ENCODE measurements around the gene GAR1. TPM values are rescaled to one million over a fixed set of nuclear protein-coding genes. Genes with fewer than 3 reads are reported as not detected.

Gene GAR1
- total RNA-seq, 1 experiment from 2014 or later = 15.9 TPM

DNA sequence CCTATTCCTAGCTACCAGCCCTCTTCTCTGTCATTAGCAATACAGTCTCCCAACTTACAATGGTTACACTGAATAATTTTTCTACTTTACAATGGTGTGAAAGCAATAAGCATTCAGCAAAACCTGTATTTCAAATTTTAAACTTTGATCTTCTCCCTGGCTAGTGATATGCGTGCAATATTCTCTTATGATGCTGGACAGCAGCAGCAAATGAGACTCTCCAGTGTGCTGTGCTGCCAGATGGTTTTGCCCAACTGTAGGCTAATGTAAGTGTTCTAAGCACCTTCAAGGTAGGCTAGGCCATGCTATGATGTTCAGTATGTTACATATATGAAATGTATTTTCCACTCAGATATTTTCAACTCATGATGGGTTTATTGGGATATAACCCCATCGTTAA lies 5.9 kb upstream of the GAR1 start:
- Histone ChIP-seq H3K27ac (ENCODE audit: low read length) (no peak overlapping the region), H4K20me1 (ENCODE audit: low read length) (no peaks in the 10 kb centered on the region), H3K36me3 (ENCODE audit: low read depth, low read length) (no peaks in the 10 kb centered on the region), H3K9me2 (replicated peaks; ENCODE audit: low read length) (no peaks in the 10 kb centered on the region), H3K79me2 (ENCODE audit: low read length) (no peaks in the 10 kb centered on the region), H3K4me2 (ENCODE audit: low read length) (no peak overlapping the region), H3K4me3 (ENCODE audit: low read length) (no peak overlapping the region), H2AFZ (ENCODE audit: low read length) (no peak overlapping the region), H3K27me3 (ENCODE audit: low read length) (no peaks in the 10 kb centered on the region), H3F3A (ENCODE audit: low read length, unreplicated experiment) (no peaks in the 10 kb centered on the region), H3K4me1 (ENCODE audit: insufficient read depth, low read length) (no peaks in the 10 kb centered on the region), H3K9ac (ENCODE audit: low read length) (no peak overlapping the region), H3K9me3 (ENCODE audit: low read length) (no peaks in the 10 kb centered on the region)
- ChIA-PET CTCF (no interaction called here), POLR2A (ENCODE audit: unreplicated experiment) (no interaction called here)
- DNase-seq (no peak), ATAC-seq (no peak)
- BruUV-seq (replicated peaks) = no TSS peak
- TF ChIP-seq, protein P1, sequence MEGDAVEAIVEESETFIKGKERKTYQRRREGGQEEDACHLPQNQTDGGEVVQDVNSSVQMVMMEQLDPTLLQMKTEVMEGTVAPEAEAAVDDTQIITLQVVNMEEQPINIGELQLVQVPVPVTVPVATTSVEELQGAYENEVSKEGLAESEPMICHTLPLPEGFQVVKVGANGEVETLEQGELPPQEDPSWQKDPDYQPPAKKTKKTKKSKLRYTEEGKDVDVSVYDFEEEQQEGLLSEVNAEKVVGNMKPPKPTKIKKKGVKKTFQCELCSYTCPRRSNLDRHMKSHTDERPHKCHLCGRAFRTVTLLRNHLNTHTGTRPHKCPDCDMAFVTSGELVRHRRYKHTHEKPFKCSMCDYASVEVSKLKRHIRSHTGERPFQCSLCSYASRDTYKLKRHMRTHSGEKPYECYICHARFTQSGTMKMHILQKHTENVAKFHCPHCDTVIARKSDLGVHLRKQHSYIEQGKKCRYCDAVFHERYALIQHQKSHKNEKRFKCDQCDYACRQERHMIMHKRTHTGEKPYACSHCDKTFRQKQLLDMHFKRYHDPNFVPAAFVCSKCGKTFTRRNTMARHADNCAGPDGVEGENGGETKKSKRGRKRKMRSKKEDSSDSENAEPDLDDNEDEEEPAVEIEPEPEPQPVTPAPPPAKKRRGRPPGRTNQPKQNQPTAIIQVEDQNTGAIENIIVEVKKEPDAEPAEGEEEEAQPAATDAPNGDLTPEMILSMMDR (conservative IDR thresholded peaks at IDR 0.05; ENCODE audit: low read depth, low read length) = no peak
- TF ChIP-seq EZH2 (IDR thresholded peaks at IDR 0.05; ENCODE audit: low read length, unreplicated experiment) (no peak), EZH2phosphoT487 (IDR thresholded peaks at IDR 0.05; ENCODE audit: borderline replicate concordance, low read length) (no peak)
- intact Hi-C loops (cut with micrococcal nuclease) = no loop called here

DNA sequence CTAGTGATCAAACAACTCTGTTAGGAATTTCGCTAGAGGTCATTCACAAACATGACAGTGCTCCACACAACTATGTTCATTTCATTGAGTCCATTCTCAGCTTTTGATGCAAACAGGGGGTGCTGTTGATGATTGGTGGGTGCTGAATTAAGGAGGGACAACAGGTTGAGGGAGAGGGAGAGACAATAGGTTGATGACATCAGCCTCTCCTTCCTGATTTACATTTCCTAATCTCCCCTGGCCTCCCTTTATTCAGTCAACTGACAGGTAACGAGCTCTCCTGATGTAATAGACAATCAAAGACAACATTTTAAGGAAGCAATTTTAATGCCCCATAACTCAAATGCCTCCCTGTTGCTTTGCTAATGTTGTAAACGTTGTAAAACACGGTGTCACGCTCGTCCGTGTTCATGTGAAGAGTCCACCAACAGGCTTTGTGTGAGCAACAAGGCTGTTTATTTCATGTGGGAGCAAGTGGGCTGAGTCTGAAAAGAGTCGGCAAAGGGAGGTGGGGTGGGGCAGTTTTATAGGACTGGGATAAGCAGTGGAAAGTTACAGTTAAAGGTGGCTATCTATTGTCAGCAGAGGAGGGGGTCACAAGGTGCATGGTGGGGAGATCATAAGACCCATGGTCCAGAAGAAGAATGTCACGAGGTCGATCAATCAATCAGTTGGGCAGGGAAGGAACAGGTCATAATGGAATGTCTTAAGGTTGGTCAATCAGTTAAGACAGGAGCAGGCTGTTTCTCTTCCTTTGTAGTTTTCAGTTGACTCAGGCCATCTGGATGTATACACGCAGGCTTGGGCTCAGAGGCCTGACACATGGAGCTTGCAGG lies 4.8 kb upstream of the GAR1 start:
- intact Hi-C loops (cut with micrococcal nuclease) = no loop called here
- no peaks in the 10 kb centered on the region for H3K9me2 ChIP-seq (replicated peaks; ENCODE audit: low read length)
- H3K4me2 ChIP-seq (ENCODE audit: low read length) = no peak overlapping the region
- no peaks in the 10 kb centered on the region for H3K4me1 ChIP-seq (ENCODE audit: insufficient read depth, low read length)
- no peaks in the 10 kb centered on the region for H3K9me3 ChIP-seq (ENCODE audit: low read length)
- no peak overlapping the region for H3K9ac ChIP-seq (ENCODE audit: low read length)
- TF ChIP-seq EZH2phosphoT487 (IDR thresholded peaks at IDR 0.05; ENCODE audit: borderline replicate concordance, low read length) = no peak
- TF ChIP-seq, protein P1 (conservative IDR thresholded peaks at IDR 0.05; ENCODE audit: low read depth, low read length) = no peak
- no peak for TF ChIP-seq EZH2 (IDR thresholded peaks at IDR 0.05; ENCODE audit: low read length, unreplicated experiment)
- no peak overlapping the region for H3K4me3 ChIP-seq (ENCODE audit: low read length)
- ATAC-seq (no peak), DNase-seq (no peak)
- H3K36me3 ChIP-seq (ENCODE audit: low read depth, low read length) = no peaks in the 10 kb centered on the region
- H3F3A ChIP-seq (ENCODE audit: low read length, unreplicated experiment) = no peaks in the 10 kb centered on the region
- BruUV-seq (replicated peaks) = no TSS peak
- H4K20me1 ChIP-seq (ENCODE audit: low read length) = no peaks in the 10 kb centered on the region
- ChIA-PET CTCF (no interaction called here), POLR2A (ENCODE audit: unreplicated experiment) (interaction anchor here (0.6 kb wide), 1 partner anchor 110 kb away, joined by 3 read pairs; no protein-coding TSS in a partner anchor)
- H2AFZ ChIP-seq (ENCODE audit: low read length) = no peak overlapping the region
- no peaks in the 10 kb centered on the region for H3K27me3 ChIP-seq (ENCODE audit: low read length)
- H3K27ac ChIP-seq (ENCODE audit: low read length) = no peak overlapping the region
- peaks cover 3% of the 10 kb centered on the region for H3K79me2 ChIP-seq (ENCODE audit: low read length)

DNA sequence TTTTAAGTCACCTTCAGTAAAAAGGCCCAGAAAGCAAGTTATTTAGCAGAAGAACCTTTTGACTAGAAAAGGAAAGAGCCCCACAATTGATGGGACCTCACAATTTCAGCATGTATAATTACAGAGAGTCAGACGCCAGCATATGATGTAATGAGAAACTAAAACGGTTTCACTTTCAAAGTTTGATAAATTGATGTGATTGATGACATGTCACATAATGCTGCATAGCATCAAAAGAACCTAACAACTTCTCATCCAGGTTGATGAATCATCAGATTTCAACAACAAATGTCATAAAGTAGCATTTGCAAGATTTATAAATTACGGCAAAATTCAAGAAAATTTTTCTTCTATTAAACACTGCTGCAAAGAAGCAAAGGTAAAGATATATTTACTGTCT lies 3.9 kb upstream of the GAR1 start:
- Histone ChIP-seq H3K79me2 (ENCODE audit: low read length) (peaks cover 12% of the 10 kb centered on the region), H3K4me3 (ENCODE audit: low read length) (no peak overlapping the region), H3K4me2 (ENCODE audit: low read length) (no peak overlapping the region), H3K4me1 (ENCODE audit: insufficient read depth, low read length) (0 out of 2 replicates have a peak, but pooled peaks cover 1% of the 10 kb centered on the region), H2AFZ (ENCODE audit: low read length) (no peak overlapping the region), H4K20me1 (ENCODE audit: low read length) (no peaks in the 10 kb centered on the region), H3K36me3 (ENCODE audit: low read depth, low read length) (no peaks in the 10 kb centered on the region), H3F3A (ENCODE audit: low read length, unreplicated experiment) (no peaks in the 10 kb centered on the region), H3K9ac (ENCODE audit: low read length) (no peak overlapping the region), H3K27ac (ENCODE audit: low read length) (no peak overlapping the region), H3K9me2 (replicated peaks; ENCODE audit: low read length) (no peaks in the 10 kb centered on the region), H3K27me3 (ENCODE audit: low read length) (no peaks in the 10 kb centered on the region), H3K9me3 (ENCODE audit: low read length) (no peaks in the 10 kb centered on the region)
- ChIA-PET POLR2A (ENCODE audit: unreplicated experiment) (no interaction called here), CTCF (no interaction called here)
- no TSS peak for BruUV-seq (replicated peaks)
- intact Hi-C loops (cut with micrococcal nuclease) = no loop called here
- DNase-seq (no peak), ATAC-seq (no peak)
- TF ChIP-seq EZH2phosphoT487 (IDR thresholded peaks at IDR 0.05; ENCODE audit: borderline replicate concordance, low read length) (no peak), EZH2 (IDR thresholded peaks at IDR 0.05; ENCODE audit: low read length, unreplicated experiment) (no peak)
- TF ChIP-seq, protein P1 (conservative IDR thresholded peaks at IDR 0.05; ENCODE audit: low read depth, low read length) = no peak
